Neural progenitor cell (in vitro differentiated cells): Measurements from ENCODE around the gene GYPC. TPM values are rescaled to one million over a fixed set of nuclear protein-coding genes. Genes with fewer than 3 reads are reported as not detected.
"Not testable (repeated sequence)": the region's sequence is repeated elsewhere in the genome, so short reads cannot be mapped to it uniquely, and the experiment has no call there.

ENCODE experiments used
- DNase-seq: peaks from one replicate; pipeline ENCODE4 v3.0.0-alpha.2; 2016; ENCODE audit warnings: low spot score
- H2AFZ ChIP-seq: fragments of 200-600 bp; sonication (generic); replicated peaks from 2 replicates; pipeline ENCODE4 v1.6.1; 2016; ENCODE audit warnings: antibody characterized with exemption
- H3F3A ChIP-seq: fragments of 200-600 bp; sonication (generic); 2 replicates; pipeline ENCODE4 v1.6.1; 2016; ENCODE audit warnings: antibody characterized with exemption, low read depth
- H3K27ac ChIP-seq: fragments of 200-600 bp; sonication (generic); 2 replicates; pipeline ENCODE4 v1.5.1; 2016; ENCODE audit warnings: mild to moderate bottlenecking
- H3K27me3 ChIP-seq: fragments of 200-600 bp; sonication (generic); 2 replicates; pipeline ENCODE4 v1.6.1; 2016; ENCODE audit warnings: mild to moderate bottlenecking, moderate library complexity
- H3K36me3 ChIP-seq: fragments of 200-600 bp; sonication (generic); 2 replicates; pipeline ENCODE4 v1.5.1; 2016
- H3K4me1 ChIP-seq: fragments of 200-600 bp; sonication (generic); 2 replicates; pipeline ENCODE4 v1.6.1; 2016; ENCODE audit warnings: mixed run types
- H3K4me2 ChIP-seq: fragments of 200-600 bp; sonication (generic); 2 replicates; pipeline ENCODE4 v1.6.1; 2016
- H3K4me3 ChIP-seq: fragments of 200-600 bp; sonication (generic); 2 replicates; pipeline ENCODE4 v1.5.1; 2016
- H3K79me2 ChIP-seq: fragments of 200-600 bp; sonication (generic); 2 replicates; pipeline ENCODE4 v1.6.1; 2016; ENCODE audit warnings: low read depth
- H3K9ac ChIP-seq: fragments of 200-600 bp; sonication (generic); 2 replicates; pipeline ENCODE4 v1.6.1; 2016
- H3K9me3 ChIP-seq: fragments of 200-600 bp; sonication (generic); 2 replicates; pipeline ENCODE4 v1.5.1; 2016; ENCODE audit warnings: low read depth
- H4K20me1 ChIP-seq: fragments of 200-600 bp; sonication (generic); 2 replicates; pipeline ENCODE4 v1.6.1; 2016; ENCODE audit warnings: low read depth
- H3K27ac Mint-ChIP-seq: 3 replicates; pipeline ENCODE4 v1.8.0; 2021; ENCODE audit warnings: mixed read lengths
- H3K27me3 Mint-ChIP-seq: 2 replicates; pipeline ENCODE4 v1.8.0; 2022; ENCODE audit warnings: low read depth, mild to moderate bottlenecking, inconsistent platforms, moderate library complexity, mixed read lengths; ENCODE audit not compliant: insufficient read depth
- H3K36me3 Mint-ChIP-seq: 3 replicates; pipeline ENCODE4 v1.8.0; 2021; ENCODE audit warnings: mixed read lengths
- H3K4me1 Mint-ChIP-seq: 3 replicates; pipeline ENCODE4 v1.8.0; 2021; ENCODE audit warnings: mixed read lengths
- H3K4me3 Mint-ChIP-seq: 3 replicates; pipeline ENCODE4 v1.8.0; 2021; ENCODE audit warnings: mild to moderate bottlenecking, moderate library complexity, mixed read lengths
- H3K9me3 Mint-ChIP-seq: 3 replicates; pipeline ENCODE4 v1.8.0; 2020; ENCODE audit warnings: mixed read lengths
- EZH2 ChIP-seq: fragments of 200-600 bp; sonication (generic); IDR thresholded peaks from 2 replicates; pipeline ENCODE4 v1.6.1; 2017; ENCODE audit warnings: antibody characterized with exemption, mild to moderate bottlenecking, moderate library complexity
- EZH2phosphoT487 ChIP-seq: fragments of 200-600 bp; sonication (generic); IDR thresholded peaks from 2 replicates; pipeline ENCODE4 v1.6.1; 2017; ENCODE audit warnings: antibody characterized with exemption
- total RNA-seq: library from RNA; depleted of rRNA; stranded (reverse); fragments of >200 nt; gene quantifications from 2 replicates; pipeline ENCODE4 v1.2.3, GENCODE V29; 2015; ENCODE audit warnings: low replicate concordance
- TF ChIP-seq, protein P1 (sequence below): fragments of 200-600 bp; sonication (generic); IDR thresholded peaks from 2 replicates; pipeline ENCODE4 v1.5.1; 2017; ENCODE audit warnings: antibody characterized with exemption, mild to moderate bottlenecking

GYPC gene
- total RNA-seq, 1 donor from 2014 or later: 3.4 TPM

DNA sequence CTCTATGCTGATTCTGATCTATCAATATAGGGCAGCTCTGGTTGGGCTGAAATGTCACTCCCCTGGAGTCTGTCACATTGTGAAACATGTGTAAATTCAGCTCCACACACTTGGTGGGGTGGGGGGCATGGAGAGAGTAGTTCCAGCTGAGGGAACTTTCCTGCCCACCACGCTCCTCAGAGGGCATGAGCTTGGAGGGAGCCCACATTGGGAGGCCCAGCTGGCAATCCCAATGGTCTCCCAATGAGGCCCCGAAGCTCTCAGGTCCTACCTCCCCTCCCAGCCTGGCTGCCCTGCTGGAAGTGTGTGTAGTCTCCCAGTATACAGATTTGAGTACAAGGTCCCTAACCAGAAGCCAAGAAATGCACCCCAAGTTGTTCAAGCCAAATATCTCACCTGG, 31.5 kb downstream of the GYPC start:
- H3K9ac ChIP-seq: no peak overlapping the region
- no peaks in the 10 kb centered on the region for H4K20me1 ChIP-seq
- H3K4me3 Mint-ChIP-seq: no peak overlapping the region
- peaks cover 43% of the 10 kb centered on the region for H3K36me3 Mint-ChIP-seq
- no peak overlapping the region for H2AFZ ChIP-seq
- no peaks in the 10 kb centered on the region for H3K9me3 ChIP-seq
- H3K27me3 Mint-ChIP-seq: no peaks in the 10 kb centered on the region
- no peaks in the 10 kb centered on the region for H3K79me2 ChIP-seq
- peaks cover 2% of the 10 kb centered on the region for H3K4me1 Mint-ChIP-seq
- DNase-seq: no peak
- no peak overlapping the region for H3K27ac Mint-ChIP-seq
- no peaks in the 10 kb centered on the region for H3K36me3 ChIP-seq
- H3F3A ChIP-seq: no peaks in the 10 kb centered on the region
- no peaks in the 10 kb centered on the region for H3K27me3 ChIP-seq
- no peak for TF ChIP-seq EZH2
- TF ChIP-seq, protein P1, sequence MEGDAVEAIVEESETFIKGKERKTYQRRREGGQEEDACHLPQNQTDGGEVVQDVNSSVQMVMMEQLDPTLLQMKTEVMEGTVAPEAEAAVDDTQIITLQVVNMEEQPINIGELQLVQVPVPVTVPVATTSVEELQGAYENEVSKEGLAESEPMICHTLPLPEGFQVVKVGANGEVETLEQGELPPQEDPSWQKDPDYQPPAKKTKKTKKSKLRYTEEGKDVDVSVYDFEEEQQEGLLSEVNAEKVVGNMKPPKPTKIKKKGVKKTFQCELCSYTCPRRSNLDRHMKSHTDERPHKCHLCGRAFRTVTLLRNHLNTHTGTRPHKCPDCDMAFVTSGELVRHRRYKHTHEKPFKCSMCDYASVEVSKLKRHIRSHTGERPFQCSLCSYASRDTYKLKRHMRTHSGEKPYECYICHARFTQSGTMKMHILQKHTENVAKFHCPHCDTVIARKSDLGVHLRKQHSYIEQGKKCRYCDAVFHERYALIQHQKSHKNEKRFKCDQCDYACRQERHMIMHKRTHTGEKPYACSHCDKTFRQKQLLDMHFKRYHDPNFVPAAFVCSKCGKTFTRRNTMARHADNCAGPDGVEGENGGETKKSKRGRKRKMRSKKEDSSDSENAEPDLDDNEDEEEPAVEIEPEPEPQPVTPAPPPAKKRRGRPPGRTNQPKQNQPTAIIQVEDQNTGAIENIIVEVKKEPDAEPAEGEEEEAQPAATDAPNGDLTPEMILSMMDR: no peak
- TF ChIP-seq EZH2phosphoT487: no peak
- no peak overlapping the region for H3K4me2 ChIP-seq
- H3K4me3 ChIP-seq: no peak overlapping the region
- peaks cover 17% of the 10 kb centered on the region for H3K9me3 Mint-ChIP-seq
- H3K27ac ChIP-seq: no peak overlapping the region
- H3K4me1 ChIP-seq: peaks cover 6% of the 10 kb centered on the region

DNA sequence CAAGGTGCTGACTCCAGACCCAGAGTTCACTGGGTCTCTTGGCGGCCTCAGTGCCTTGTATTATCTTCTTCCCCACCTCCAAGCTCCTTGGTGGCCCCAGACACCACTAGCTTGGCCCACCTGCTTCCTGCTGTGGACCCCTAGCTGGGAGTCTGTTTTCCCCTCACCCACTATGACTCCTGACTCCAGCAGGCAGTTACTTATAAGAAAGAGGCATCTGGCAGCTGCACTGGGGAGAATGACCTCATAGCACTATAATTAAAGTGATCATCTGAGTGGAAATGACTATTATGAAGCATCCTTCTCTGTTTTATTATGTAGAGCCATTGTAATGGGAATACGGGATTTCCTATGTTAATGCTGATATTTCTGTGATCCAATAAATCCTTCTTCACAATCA, 32.6 kb downstream of the GYPC start:
- Mint-ChIP-seq H3K36me3 (peaks cover 45% of the 10 kb centered on the region), H3K9me3 (peaks cover 25% of the 10 kb centered on the region)
- H3K4me3 Mint-ChIP-seq, H3K9me3 ChIP-seq, H2AFZ ChIP-seq, H3K27me3 ChIP-seq, H3K9ac ChIP-seq, H3K27me3 Mint-ChIP-seq, H3K36me3 ChIP-seq, H3K79me2 ChIP-seq, H3K27ac ChIP-seq, H3K27ac Mint-ChIP-seq, H3K4me1 ChIP-seq, DNase-seq, H3K4me2 ChIP-seq, H3F3A ChIP-seq, H3K4me3 ChIP-seq, H3K4me1 Mint-ChIP-seq, H4K20me1 ChIP-seq: not testable (repeated sequence)

DNA sequence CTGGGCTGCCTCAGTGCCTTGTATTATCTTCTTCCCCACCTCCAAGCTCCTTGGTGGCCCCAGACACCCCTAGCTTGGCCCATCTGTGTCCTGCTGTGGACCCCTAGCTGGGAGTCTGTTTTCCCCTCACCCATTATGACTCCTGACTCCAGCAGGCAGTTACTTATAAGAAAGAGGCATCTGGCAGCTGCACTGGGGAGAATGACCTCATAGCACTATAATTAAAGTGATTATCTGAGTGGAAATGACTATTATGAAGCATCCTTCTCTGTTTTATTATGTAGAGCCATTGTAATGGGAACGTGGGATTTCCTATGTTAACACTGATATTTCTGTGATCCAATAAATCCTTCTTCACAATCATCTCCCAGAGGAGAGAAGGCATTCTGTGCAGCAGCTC, 36.3 kb downstream of the GYPC start:
- not testable (repeated sequence) for H3K4me1 ChIP-seq, H3F3A ChIP-seq, H3K27me3 ChIP-seq, H2AFZ ChIP-seq, H3K4me3 ChIP-seq, H3K79me2 ChIP-seq, H3K27ac Mint-ChIP-seq, H3K4me1 Mint-ChIP-seq, H3K9ac ChIP-seq, H3K27ac ChIP-seq, H3K4me2 ChIP-seq, H3K9me3 ChIP-seq, H3K27me3 Mint-ChIP-seq, H4K20me1 ChIP-seq, DNase-seq, H3K4me3 Mint-ChIP-seq, H3K36me3 ChIP-seq
- peaks cover 65% of the 10 kb centered on the region for H3K36me3 Mint-ChIP-seq
- peaks cover 30% of the 10 kb centered on the region for H3K9me3 Mint-ChIP-seq

DNA sequence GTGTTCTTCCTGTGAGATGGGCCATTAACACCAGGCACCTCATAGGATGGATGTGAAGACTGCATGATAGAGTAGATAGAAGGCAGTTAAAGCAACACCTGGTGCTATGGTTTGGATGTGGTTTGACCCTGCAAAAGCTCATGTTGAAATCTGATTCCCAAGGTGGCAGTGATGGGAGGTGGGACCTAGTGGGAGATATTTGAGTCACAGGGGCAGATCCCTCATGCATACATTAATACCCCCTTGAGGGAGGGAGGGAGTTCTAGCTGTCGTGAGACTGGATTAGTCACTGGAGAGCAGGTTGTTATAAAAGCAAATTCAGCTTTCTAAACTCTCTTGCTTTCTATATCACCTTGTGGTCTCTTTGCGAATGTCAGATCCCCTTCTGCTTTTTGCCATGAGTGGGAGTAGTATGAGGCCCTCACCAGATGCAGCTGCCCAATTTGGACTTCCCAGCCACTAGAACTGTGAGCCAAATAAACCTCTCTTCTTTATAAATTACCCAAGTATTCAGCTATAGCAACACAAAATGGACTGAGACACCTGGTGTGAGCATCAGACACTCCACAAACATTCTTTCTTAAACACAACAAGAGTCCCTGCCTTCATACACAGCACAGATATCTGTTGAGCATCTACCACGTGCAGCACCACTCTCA, 37.1 kb downstream of the GYPC start:
- H3K27ac ChIP-seq, H3K4me3 ChIP-seq, H3K4me1 Mint-ChIP-seq, H3F3A ChIP-seq, H3K4me1 ChIP-seq, H3K9ac ChIP-seq, H2AFZ ChIP-seq, H3K79me2 ChIP-seq, H4K20me1 ChIP-seq, H3K27me3 ChIP-seq, DNase-seq, H3K9me3 ChIP-seq, H3K27me3 Mint-ChIP-seq, H3K27ac Mint-ChIP-seq, H3K4me3 Mint-ChIP-seq, H3K4me2 ChIP-seq, H3K36me3 ChIP-seq: not testable (repeated sequence)
- Mint-ChIP-seq H3K9me3 (peaks cover 30% of the 10 kb centered on the region), H3K36me3 (peaks cover 68% of the 10 kb centered on the region)
